Activated naive CD4-positive, alpha-beta T cell treated with anti-CD3 and anti-CD28 coated beads, Interleukin-2, amount 50 U/mL, for 72 hours (primary cell): Measurements from ENCODE around the gene SFXN1. TPM values are rescaled to one million over a fixed set of nuclear protein-coding genes. Genes with fewer than 3 reads are reported as not detected.

ENCODE experiments used
- ATAC-seq, 2 donors: fragments of 150-1000 bp; cut with Tn5 transposase; 2 replicates each; pipeline ENCODE4 v1.10.0; 2021; ENCODE audit warnings: mild to moderate bottlenecking in 2 of 2, moderate library complexity in 2 of 2
- DNase-seq, 2 donors: peaks; one replicate each; pipeline ENCODE4 v3.0.0; 2021 to 2022; ENCODE audit warnings: low spot score in 2 of 2
- H3K27ac Mint-ChIP-seq, 2 donors: one replicate each; pipeline ENCODE4 v1.8.0; 2022; ENCODE audit warnings: mild to moderate bottlenecking in 2 of 2, mixed read lengths in 2 of 2
- H3K36me3 Mint-ChIP-seq, 2 donors: one replicate each; pipeline ENCODE4 v1.8.0; 2022; ENCODE audit warnings: mixed read lengths in 2 of 2
- H3K9me3 Mint-ChIP-seq, 2 donors: one replicate each; pipeline ENCODE4 v1.8.0; 2022; ENCODE audit warnings: mixed read lengths in 2 of 2
- total RNA-seq, 2 donors: library from RNA; stranded (reverse); gene quantifications; one replicate each; pipeline ENCODE4 v1.2.3, GENCODE V29; 2022

The SFXN1 gene
- total RNA-seq, 2 donors from 2014 or later = 320 to 351 TPM

- Mint-ChIP-seq H3K9me3 (no peaks in the 10 kb centered on the region), H3K36me3 (no peaks in the 10 kb centered on the region), H3K27ac (no peak overlapping the region)
- no peak for ATAC-seq
- no peak for DNase-seq
Observed at GRCh38 chr5:175567954-175568353, 89.6 kb downstream of the SFXN1 start.

GRCh38 chr5:175569701-175570100 is 91.3 kb downstream of the SFXN1 start:
- H3K36me3 Mint-ChIP-seq = no peaks in the 10 kb centered on the region
- DNase-seq (no peak), ATAC-seq (no peak)
- no peaks in the 10 kb centered on the region for H3K9me3 Mint-ChIP-seq
- H3K27ac Mint-ChIP-seq = peak overlapping the region in 1 of 2 donors; percentile 24

- Mint-ChIP-seq H3K27ac (no peak overlapping the region), H3K9me3 (no peaks in the 10 kb centered on the region), H3K36me3 (no peaks in the 10 kb centered on the region)
- DNase-seq = no peak
- no peak for ATAC-seq
Observed at GRCh38 chr5:175572886-175573285, 94.5 kb downstream of the SFXN1 start.

GRCh38 chr5:175573493-175574269 is 95.3 kb downstream of the SFXN1 start:
- Mint-ChIP-seq H3K27ac (no peak overlapping the region), H3K9me3 (no peaks in the 10 kb centered on the region), H3K36me3 (no peaks in the 10 kb centered on the region)
- no peak for DNase-seq
- no peak for ATAC-seq

- no peaks in the 10 kb centered on the region for H3K9me3 Mint-ChIP-seq
- H3K36me3 Mint-ChIP-seq = no peaks in the 10 kb centered on the region
- DNase-seq = no peak
- ATAC-seq = no peak
- H3K27ac Mint-ChIP-seq = no peak overlapping the region
Observed at GRCh38 chr5:175575301-175575700, 96.9 kb downstream of the SFXN1 start.

- no peak overlapping the region for H3K27ac Mint-ChIP-seq
- ATAC-seq (no peak), DNase-seq (no peak)
- no peaks in the 10 kb centered on the region for H3K9me3 Mint-ChIP-seq
- no peaks in the 10 kb centered on the region for H3K36me3 Mint-ChIP-seq
Observed at GRCh38 chr5:175576096-175576495, 97.7 kb downstream of the SFXN1 start.

GRCh38 chr5:175576591-175576990 is 98.2 kb downstream of the SFXN1 start:
- H3K36me3 Mint-ChIP-seq = no peaks in the 10 kb centered on the region
- no peak overlapping the region for H3K27ac Mint-ChIP-seq
- no peaks in the 10 kb centered on the region for H3K9me3 Mint-ChIP-seq
- ATAC-seq (no peak), DNase-seq (no peak)

Other genes starting within 250 kb of the SFXN1 start
- not detected for gene DRD1, start 34.4 kb upstream of the SFXN1 start, total RNA-seq
- 10 to 100 TPM; 13.7 to 28.8 TPM for gene HRH2, start 179.5 kb downstream of the SFXN1 start, total RNA-seq